NCI-H2081 treated with DMSO at 0.1 percent for 48 hours (cell line): ENCODE results near the gene ULK4.

Source experiments
- DNase-seq: peaks from one replicate; lab custom pipeline; 2025; lab: John Stamatoyannopoulos, UW

ULK4 gene

DNA sequence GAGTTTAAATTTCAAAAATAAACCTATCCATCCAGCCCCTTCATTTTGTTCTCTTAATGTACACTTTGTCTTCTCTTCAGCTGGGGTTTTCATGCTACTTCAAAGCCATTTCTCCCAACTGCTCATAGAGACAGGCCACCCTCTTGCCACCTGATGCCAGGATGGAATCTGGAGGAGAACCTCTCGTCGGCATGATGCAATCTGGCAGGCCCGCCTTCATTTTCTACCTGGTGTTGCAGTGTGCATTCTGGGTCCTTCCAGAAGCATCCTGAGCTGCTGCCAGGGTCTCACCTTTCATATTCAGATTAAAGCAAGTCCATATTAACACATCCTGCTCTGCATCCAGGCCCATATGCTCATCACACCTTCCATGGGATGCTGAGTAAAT, 701.8 kb downstream of the ULK4 start:
- no peak for DNase-seq

- no peak for DNase-seq
These were observed 702.3 kb downstream of the ULK4 start for GRCh38 chr3:41259449-41260062.

- no peak for DNase-seq
These were observed 703.6 kb downstream of the ULK4 start for GRCh38 chr3:41258239-41258800.

- no peak for DNase-seq
These were observed 710.3 kb downstream of the ULK4 start for GRCh38 chr3:41251593-41251992.

DNA sequence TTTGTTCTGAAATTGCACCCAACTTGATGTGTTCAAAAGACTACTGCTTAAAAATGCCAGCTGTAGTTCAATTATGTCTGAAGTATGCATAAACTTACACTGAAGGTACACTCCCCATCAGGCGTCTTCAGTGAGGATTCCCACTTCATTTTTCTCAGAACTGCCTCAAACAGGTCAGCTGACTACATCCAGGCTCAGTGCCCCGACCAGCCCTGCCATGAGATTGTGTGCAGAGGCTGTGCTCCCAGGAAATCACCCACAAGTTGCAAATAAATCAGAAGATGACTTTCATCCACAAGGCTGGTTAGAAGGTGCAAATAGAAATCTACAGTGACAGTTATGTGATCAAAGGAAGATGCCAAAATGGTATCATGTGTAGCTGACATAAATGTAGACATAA, 711.1 kb downstream of the ULK4 start:
- DNase-seq, result no peak

DNA sequence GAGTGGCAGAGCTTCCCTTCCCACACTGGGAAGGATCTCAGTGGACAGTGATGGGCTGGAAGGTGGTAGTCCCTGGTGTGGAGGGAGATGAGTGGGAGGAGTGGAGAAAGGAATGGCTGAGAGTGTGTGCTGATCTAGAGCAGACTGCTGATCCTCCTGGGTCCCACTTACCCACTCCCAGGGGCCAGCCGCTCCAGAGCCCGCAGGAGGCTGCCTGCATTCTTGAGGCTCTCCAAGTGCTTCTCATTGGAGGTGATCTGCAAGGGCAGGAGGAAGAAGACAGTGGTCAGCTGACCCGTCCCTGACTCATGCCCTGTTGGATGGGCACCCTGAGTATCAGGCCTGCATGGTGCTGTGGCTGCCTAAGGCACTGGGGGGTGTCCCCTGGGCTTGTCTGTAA, 712.6 kb downstream of the ULK4 start:
- no peak for DNase-seq

- DNase-seq, result no peak
These were observed 713.4 kb downstream of the ULK4 start for GRCh38 chr3:41248525-41248924.

- DNase-seq, result no peak
These were observed 714.6 kb downstream of the ULK4 start for GRCh38 chr3:41247055-41248004.

GRCh38 chr3:41244620-41245336, 717.1 kb downstream of the ULK4 start:
- DNase-seq, result no peak

DNA sequence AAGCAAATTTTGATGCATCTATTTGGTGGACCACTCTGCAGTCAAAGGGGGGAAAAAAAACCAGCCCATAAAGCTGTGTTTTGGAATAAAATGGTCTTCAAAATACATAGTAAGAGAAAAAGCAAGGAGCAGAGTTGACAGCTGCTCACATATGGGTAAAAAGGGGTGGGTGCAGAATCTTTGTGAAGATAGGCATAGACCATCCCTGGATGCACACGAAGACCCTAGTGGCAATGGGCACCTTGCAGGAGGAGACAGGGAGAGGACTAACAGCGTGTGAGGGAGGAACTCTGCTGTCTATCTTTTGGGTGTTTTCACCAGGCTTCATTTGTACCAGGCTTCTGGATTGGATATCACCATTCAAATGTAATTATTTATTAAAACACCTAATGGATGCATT, 718.7 kb downstream of the ULK4 start:
- no peak for DNase-seq

- DNase-seq, result no peak
These were observed 719.9 kb downstream of the ULK4 start for GRCh38 chr3:41241800-41242571.

DNA sequence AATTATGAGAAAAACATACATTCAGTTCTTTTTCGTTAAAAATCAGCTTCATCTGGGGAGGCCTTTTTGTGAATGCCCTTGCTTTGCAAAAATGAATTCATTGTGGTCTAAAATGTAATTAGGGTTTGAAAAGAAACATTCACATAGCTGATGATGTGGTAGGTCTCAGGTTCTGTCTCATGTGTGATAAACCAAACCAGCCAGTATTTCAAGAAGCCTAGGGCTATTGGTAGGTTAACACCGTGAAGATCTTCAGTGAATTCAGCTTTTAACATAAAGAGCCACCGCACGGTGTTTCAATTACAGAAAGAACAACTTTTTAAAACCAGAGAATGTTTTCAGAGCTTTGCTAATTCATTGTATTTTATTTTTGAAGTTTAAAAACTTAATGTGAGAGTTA, 720.7 kb downstream of the ULK4 start:
- no peak for DNase-seq

DNA sequence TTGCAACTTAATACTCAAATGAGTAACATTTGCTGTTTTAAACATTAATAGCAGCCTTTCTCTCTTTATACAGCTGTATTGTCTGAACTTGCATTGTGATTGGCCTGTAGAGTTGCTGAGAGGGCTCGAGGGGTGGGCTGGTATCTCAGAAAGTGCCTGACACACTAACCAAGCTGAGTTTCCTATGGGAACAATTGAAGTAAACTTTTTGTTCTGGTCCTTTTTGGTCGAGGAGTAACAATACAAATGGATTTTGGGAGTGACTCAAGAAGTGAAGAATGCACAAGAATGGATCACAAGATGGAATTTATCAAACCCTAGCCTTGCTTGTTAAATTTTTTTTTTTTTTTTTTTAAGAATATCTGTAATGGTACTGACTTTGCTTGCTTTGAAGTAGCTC, 722.3 kb downstream of the ULK4 start:
- DNase-seq, result no peak

DNA sequence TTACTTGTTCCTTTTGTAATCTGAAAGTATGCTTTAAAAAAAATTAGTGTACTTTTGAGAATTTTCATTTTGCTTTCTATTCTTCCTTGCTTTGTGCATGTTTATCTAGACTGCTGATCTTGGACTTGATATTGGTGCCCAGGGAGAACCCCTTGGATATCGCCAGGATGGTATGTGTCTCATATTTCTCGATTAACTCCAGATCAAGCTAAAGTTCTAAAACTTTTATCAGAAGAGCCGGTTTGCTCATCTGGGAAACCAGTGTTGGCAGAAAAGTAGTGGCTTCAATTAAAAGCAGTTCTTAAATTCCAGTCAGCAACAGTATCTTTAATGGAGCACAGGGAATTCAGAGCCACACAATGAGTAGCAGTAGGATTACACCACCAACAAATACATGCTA, 724.0 kb downstream of the ULK4 start:
- no peak for DNase-seq

- no peak for DNase-seq
These were observed 725.7 kb downstream of the ULK4 start for GRCh38 chr3:41236228-41236627.

DNA sequence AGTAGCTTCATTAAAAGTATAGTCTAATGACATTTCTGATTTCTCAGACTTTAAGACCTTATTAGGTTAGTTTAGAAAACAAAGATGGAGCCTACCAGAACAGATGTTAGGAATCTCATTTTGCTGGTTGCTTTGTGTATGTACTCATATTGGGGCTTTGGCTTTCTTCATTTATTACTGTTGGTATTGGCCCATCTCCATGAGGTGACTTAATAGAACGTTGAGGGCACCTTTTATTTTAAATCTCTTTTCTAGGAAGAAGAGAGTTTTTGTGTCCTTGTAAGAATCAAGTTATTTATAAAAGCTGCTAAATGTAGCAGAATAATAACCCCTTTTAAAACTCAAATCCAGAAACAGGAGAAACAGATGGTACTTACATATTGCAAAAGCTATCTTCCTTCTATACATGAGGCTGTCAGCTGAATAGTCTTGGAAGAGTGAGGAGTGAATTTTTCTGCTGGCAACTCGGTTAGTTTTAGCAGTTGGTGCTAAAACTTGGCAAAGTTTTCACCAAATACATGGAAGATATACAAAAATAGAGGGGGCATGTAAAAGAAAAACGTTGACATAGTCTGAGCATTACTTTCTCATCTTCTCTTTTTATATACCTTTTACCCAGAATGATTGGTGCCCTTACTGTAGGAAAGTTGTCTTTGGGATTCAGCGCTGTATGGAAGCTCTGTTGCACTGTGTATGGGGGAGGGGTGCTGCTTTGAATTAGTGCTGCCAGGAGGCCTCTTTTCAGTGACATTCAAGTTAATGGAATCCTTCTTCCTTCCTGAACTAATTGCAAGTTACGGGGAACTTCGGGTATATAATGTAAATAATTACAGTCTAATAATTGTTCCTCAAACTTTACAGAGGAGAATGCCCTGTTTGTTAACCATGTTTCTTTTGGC, 726.8 kb downstream of the ULK4 start:
- no peak for DNase-seq

- DNase-seq, result no peak
These were observed 737.6 kb downstream of the ULK4 start for GRCh38 chr3:41224120-41224806.

GRCh38 chr3:41223691-41224090, 738.2 kb downstream of the ULK4 start:
- no peak for DNase-seq

DNA sequence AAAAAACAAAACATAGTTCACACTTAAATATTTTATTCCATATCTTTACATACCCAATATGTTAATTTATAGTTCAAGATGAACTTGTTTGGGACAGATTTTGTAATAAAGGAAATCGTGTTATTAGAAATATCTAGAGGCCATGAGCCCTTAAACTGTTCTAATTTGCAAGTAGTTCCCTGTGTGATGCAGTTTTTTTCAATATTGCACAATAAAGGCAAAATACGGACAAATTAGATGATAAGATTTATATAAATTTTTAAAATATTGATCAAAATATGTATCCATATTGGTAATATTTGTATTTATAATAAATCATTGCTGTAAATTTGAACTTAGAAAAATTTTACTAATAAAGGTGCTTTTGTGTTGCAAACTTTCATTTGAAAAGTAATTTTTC, 738.8 kb downstream of the ULK4 start:
- no peak for DNase-seq

GRCh38 chr3:41222501-41222900, 739.4 kb downstream of the ULK4 start:
- no peak for DNase-seq
